Hepatocyte (in vitro differentiated cells): ENCODE data around the gene STX7. TPM values are rescaled to one million over a fixed set of nuclear protein-coding genes. Genes with fewer than 3 reads are reported as not detected.
A peak's percentile ranks its signal among the peaks of the same experiment; 100 is the strongest.
"Not testable (repeated sequence)": the region's sequence is repeated elsewhere in the genome, so short reads cannot be mapped to it uniquely, and the experiment has no call there.

Experiments
- DNase-seq: peaks from one replicate; pipeline ENCODE4 v3.0.0-alpha.2; 2016; ENCODE audit warnings: low spot score
- H2AFZ ChIP-seq: fragments of 200-600 bp; sonication (generic); 2 replicates; pipeline ENCODE4 v1.6.0; 2016; ENCODE audit warnings: antibody characterized with exemption, mild to moderate bottlenecking
- H3K27ac ChIP-seq: fragments of 200-600 bp; sonication (generic); 2 replicates; pipeline ENCODE4 v1.5.1; 2016; ENCODE audit warnings: mild to moderate bottlenecking
- H3K27me3 ChIP-seq: fragments of 200-600 bp; sonication (generic); 2 replicates; pipeline ENCODE4 v1.6.1; 2016
- H3K36me3 ChIP-seq: fragments of 200-600 bp; sonication (generic); replicated peaks from 2 replicates; pipeline ENCODE4 v1.5.1; 2016; ENCODE audit warnings: low read depth; ENCODE audit not compliant: insufficient read depth
- H3K4me1 ChIP-seq: fragments of 200-600 bp; sonication (generic); 2 replicates; pipeline ENCODE4 v1.5.1; 2016; ENCODE audit warnings: mild to moderate bottlenecking, moderate library complexity; ENCODE audit not compliant: insufficient read depth
- H3K4me2 ChIP-seq: fragments of 200-600 bp; sonication (generic); 2 replicates; pipeline ENCODE4 v1.6.0; 2016
- H3K4me3 ChIP-seq: fragments of 200-600 bp; sonication (generic); 2 replicates; pipeline ENCODE4 v1.5.1; 2016; ENCODE audit warnings: mild to moderate bottlenecking
- H3K79me2 ChIP-seq: fragments of 200-600 bp; sonication (generic); 2 replicates; pipeline ENCODE4 v1.6.0; 2017; ENCODE audit warnings: mild to moderate bottlenecking
- H3K9me2 ChIP-seq: fragments of 200-600 bp; sonication (generic); replicated peaks from 2 replicates; pipeline ENCODE4 v1.6.0; 2017; ENCODE audit warnings: mild to moderate bottlenecking; ENCODE audit not compliant: insufficient read depth
- H3K9me3 ChIP-seq: fragments of 200-600 bp; sonication (generic); 2 replicates; pipeline ENCODE4 v1.5.1; 2016; ENCODE audit warnings: low read depth, mild to moderate bottlenecking
- H4K20me1 ChIP-seq: fragments of 200-600 bp; sonication (generic); 2 replicates; pipeline ENCODE4 v1.6.0; 2016; ENCODE audit warnings: mild to moderate bottlenecking; ENCODE audit not compliant: insufficient read depth, poor library complexity, severe bottlenecking
- EZH2 ChIP-seq: fragments of 200-600 bp; sonication (generic); IDR thresholded peaks from 2 replicates; pipeline ENCODE4 v1.6.1; 2016; ENCODE audit warnings: antibody characterized with exemption, mild to moderate bottlenecking, borderline replicate concordance
- EZH2phosphoT487 ChIP-seq: fragments of 200-600 bp; sonication (generic); IDR thresholded peaks from one replicate; pipeline ENCODE4 v1.6.1; 2018; ENCODE audit warnings: antibody characterized with exemption, mild to moderate bottlenecking, low read depth, moderate library complexity; ENCODE audit not compliant: unreplicated experiment, severe bottlenecking
- WGBS: methylation state at CpG from one replicate; pipeline ENCODE4 v1.1.6; 2016; ENCODE audit warnings: low lambda C conversion rate; ENCODE audit errors: missing lambda C conversion rate; 5-methylcytosine and 5-hydroxymethylcytosine counted together
- polyA plus RNA-seq: library from polyadenylated mRNA; unstranded; fragments of >200 nt; fragmentation: Nextera tagmentation; extraction: Ambion mirVana; gene quantifications from 2 replicates; pipeline ENCODE4 v1.2.1, GENCODE V29; 2016
- total RNA-seq: library from RNA; depleted of rRNA; stranded (reverse); fragments of >200 nt; gene quantifications from 2 replicates; pipeline ENCODE4 v1.2.3, GENCODE V29; 2014
- TF ChIP-seq, protein P1 (sequence below): fragments of 200-600 bp; sonication (generic); IDR thresholded peaks from 2 replicates; pipeline ENCODE4 v1.5.1; 2016; ENCODE audit warnings: antibody characterized with exemption, mild to moderate bottlenecking; ENCODE audit not compliant: poor library complexity

Gene STX7, protein sequence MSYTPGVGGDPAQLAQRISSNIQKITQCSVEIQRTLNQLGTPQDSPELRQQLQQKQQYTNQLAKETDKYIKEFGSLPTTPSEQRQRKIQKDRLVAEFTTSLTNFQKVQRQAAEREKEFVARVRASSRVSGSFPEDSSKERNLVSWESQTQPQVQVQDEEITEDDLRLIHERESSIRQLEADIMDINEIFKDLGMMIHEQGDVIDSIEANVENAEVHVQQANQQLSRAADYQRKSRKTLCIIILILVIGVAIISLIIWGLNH
- total RNA-seq (39.3 and 41.3 TPM in 2 replicates), polyA plus RNA-seq (38.4 and 42.0 TPM in 2 replicates)

DNA sequence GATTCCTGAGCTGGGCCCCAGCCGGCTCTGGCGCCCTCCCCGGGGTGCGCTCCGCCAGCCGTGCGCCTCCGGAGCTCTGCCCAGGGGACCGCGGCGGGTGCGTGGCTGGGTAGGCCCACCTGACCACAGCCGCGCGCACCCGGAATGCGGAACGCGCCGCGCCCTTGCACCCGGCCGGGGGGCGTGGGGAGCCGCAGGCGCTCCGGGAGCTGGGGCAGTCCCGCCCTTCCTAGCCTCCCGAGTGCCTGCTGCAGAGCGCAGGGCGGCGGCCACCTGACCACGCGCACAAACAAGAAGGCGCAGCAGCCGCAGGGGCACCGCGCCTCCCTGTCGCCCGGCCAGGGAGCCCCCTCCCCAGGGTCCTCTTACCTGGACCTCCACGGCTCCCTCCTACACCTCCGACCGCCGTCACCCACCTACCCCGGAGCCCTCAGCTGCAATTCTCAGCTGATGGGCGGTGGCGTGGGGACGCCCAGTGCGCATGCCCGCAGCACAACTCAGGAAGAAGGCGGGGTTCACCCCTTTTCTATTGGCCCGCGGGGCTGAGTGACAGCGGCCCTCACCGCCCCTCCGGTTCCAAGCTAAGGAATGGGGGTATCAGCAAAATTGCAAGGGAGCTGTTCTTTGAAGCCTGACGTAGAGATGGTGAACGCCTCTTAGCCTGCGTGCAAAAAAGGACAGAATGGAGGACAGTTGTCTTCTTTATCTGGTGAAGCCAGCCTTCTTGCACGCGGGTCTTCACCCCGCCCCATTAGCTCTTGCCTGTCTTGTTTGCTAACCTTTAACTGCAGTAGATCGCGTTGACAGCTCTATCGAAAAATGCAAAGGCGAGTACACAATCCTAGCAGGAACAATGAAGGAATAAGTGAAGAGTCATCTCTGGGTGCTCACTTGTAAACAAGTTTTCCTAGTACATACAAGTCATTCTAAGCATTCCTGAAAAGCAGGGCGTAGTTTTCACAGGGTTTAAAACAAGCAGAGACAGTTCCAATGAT is at the start of gene STX7:
STX7 (minus strand) TSS at position 479 of the 995 bp plus-strand sequence. CDS start 9,586 bp downstream, outside the sequence.
- Histone ChIP-seq H4K20me1 (peaks cover 4% of the 10 kb centered on the region), H3K79me2 (peaks cover 43% of the 10 kb centered on the region), H3K4me1 (peaks cover 10% of the 10 kb centered on the region), H3K4me3 (peak within 1 kb of the TSS; percentile 82), H3K9me3 (no peaks in the 10 kb centered on the region), H3K27ac (peak within 1 kb of the TSS; percentile 90), H3K9me2 (no peaks in the 10 kb centered on the region), H3K27me3 (no peaks in the 10 kb centered on the region), H3K4me2 (peak within 1 kb of the TSS; percentile 71), H3K36me3 (no peaks in the 10 kb centered on the region), H2AFZ (peak within 1 kb of the TSS; percentile 63)
- DNase-seq, result peak; percentile 96
- 1% methylated on average over 59 of the region's 67 CpGs for WGBS
- TF ChIP-seq EZH2phosphoT487 (no peak), EZH2 (no peak)
- TF ChIP-seq, protein P1, sequence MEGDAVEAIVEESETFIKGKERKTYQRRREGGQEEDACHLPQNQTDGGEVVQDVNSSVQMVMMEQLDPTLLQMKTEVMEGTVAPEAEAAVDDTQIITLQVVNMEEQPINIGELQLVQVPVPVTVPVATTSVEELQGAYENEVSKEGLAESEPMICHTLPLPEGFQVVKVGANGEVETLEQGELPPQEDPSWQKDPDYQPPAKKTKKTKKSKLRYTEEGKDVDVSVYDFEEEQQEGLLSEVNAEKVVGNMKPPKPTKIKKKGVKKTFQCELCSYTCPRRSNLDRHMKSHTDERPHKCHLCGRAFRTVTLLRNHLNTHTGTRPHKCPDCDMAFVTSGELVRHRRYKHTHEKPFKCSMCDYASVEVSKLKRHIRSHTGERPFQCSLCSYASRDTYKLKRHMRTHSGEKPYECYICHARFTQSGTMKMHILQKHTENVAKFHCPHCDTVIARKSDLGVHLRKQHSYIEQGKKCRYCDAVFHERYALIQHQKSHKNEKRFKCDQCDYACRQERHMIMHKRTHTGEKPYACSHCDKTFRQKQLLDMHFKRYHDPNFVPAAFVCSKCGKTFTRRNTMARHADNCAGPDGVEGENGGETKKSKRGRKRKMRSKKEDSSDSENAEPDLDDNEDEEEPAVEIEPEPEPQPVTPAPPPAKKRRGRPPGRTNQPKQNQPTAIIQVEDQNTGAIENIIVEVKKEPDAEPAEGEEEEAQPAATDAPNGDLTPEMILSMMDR, result no peak

- H2AFZ ChIP-seq, H3K4me3 ChIP-seq, H4K20me1 ChIP-seq, H3K36me3 ChIP-seq, H3K9me2 ChIP-seq, H3K27me3 ChIP-seq, H3K4me1 ChIP-seq, H3K9me3 ChIP-seq, H3K27ac ChIP-seq, DNase-seq, H3K79me2 ChIP-seq, H3K4me2 ChIP-seq: not testable (repeated sequence)
- WGBS, result 85% methylated on average over 3 of the region's 3 CpGs
Observed at GRCh38 chr6:132560087-132560486, 47.2 kb upstream of the STX7 start.

GRCh38 chr6:132552372-132552771 is 39.5 kb upstream of the STX7 start, which contains the start of gene TAAR8:
Gene TAAR8, plus strand, starts transcription at chr6:132552672. Its CDS starts 21 bp downstream, at chr6:132552693.
- no peak for DNase-seq
- WGBS, result 98% methylated on average over 2 of the region's 2 CpGs

More at GRCh38 chr6:132552372-132552771, 39.5 kb upstream of the STX7 start, which contains the start of gene TAAR8:
- H3K4me2 ChIP-seq, result no peak within 1 kb of the TSS
- no peak within 1 kb of the TSS for H3K4me3 ChIP-seq
- H3K36me3 ChIP-seq, result no peaks in the 10 kb centered on the region
- no peak within 1 kb of the TSS for H2AFZ ChIP-seq
- H3K4me1 ChIP-seq, result no peaks in the 10 kb centered on the region
- H4K20me1 ChIP-seq, result no peaks in the 10 kb centered on the region
- TF ChIP-seq, protein P1, result no peak
- TF ChIP-seq EZH2, result no peak
- no peak for TF ChIP-seq EZH2phosphoT487
- H3K27ac ChIP-seq, result no peak within 1 kb of the TSS
- no peaks in the 10 kb centered on the region for H3K9me3 ChIP-seq
- H3K79me2 ChIP-seq, result no peaks in the 10 kb centered on the region
- H3K27me3 ChIP-seq, result no peaks in the 10 kb centered on the region
- no peaks in the 10 kb centered on the region for H3K9me2 ChIP-seq
